LNCaP clone FGC (cell line): ENCODE results near the gene SLCO3A1.

ENCODE experiments used
- DNase-seq: peaks from one replicate; pipeline ENCODE4 v3.0.0-alpha.2; 2011; ENCODE audit warnings: low read depth
- H3K4me3 ChIP-seq: 2 replicates; pipeline ENCODE4 v1.5.1; 2011; ENCODE audit warnings: mild to moderate bottlenecking, low read depth, low read length, control low read depth
- TF ChIP-seq, protein P1 (sequence below): IDR thresholded peaks from 2 replicates; pipeline ENCODE4 v1.5.1; 2012; ENCODE audit warnings: mild to moderate bottlenecking; ENCODE audit not compliant: control insufficient read depth, insufficient read depth; ENCODE audit errors: extremely low read depth

SLCO3A1 gene

DNA sequence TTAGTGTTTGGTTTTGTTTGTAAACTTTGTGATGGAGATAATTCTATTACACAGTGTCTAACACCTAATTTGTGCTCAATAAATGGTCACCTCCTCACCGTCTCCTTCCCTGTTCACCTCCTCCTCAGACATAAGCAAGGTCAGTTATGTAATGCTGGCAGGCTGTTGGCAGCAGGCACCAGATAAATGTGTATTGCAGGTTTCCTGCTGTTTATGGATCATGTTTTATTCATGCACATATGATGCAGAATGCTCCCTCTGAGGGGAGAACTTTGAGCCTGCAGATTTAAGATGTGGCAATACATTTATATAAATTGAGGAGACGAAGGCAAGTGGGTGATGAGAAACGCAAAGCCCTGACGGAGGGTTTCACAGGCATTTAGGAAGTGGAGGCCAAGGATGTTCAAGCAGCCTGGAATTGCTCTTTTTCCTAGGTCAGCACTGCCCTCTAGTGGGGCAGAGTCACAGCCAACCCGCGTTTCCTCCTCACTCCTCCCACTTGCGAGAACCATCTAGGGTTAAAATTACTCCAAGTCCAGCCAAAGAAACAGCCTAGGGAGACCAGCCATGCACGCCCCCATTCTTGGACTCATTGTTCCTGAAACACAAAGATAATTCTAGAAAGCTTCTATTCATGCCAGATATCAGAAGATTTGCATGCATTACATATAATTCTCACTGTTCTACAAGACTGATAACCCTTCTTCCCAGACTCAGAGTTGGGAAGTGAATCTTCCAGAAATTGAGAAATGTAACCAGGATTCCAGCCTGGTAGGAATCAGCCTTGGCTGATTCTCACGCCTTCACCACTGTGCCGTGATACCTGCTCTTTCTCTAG lies 228.7 kb downstream of the SLCO3A1 start:
- DNase-seq = peak; percentile 8

DNA sequence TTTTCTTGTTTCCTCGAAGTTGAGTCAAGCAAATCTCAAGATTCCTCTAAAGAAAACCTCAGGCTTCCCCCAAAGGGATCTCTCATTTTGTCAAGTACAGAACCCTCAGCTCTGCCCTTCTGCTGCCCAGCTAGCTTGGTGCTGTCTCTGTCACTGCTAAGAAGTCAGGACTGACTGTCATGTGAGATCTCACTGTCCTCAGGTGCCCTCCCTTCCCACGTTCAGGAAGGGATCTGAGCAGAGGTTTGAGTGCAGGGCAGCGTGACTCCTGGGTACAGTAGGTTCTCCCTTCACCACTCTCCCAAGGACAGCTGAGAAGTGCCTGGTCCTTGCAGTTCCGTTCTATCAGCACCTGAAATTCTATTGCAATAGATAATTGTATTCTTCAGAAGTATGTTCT lies 229.7 kb downstream of the SLCO3A1 start:
- no peak overlapping the region for H3K4me3 ChIP-seq
- TF ChIP-seq, protein P1, sequence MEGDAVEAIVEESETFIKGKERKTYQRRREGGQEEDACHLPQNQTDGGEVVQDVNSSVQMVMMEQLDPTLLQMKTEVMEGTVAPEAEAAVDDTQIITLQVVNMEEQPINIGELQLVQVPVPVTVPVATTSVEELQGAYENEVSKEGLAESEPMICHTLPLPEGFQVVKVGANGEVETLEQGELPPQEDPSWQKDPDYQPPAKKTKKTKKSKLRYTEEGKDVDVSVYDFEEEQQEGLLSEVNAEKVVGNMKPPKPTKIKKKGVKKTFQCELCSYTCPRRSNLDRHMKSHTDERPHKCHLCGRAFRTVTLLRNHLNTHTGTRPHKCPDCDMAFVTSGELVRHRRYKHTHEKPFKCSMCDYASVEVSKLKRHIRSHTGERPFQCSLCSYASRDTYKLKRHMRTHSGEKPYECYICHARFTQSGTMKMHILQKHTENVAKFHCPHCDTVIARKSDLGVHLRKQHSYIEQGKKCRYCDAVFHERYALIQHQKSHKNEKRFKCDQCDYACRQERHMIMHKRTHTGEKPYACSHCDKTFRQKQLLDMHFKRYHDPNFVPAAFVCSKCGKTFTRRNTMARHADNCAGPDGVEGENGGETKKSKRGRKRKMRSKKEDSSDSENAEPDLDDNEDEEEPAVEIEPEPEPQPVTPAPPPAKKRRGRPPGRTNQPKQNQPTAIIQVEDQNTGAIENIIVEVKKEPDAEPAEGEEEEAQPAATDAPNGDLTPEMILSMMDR = no peak
- DNase-seq = no peak

More for the DNA sequence above, 228.7 kb downstream of the SLCO3A1 start:
- H3K4me3 ChIP-seq = no peak overlapping the region
- TF ChIP-seq, protein P1 = peak; percentile 94

DNA sequence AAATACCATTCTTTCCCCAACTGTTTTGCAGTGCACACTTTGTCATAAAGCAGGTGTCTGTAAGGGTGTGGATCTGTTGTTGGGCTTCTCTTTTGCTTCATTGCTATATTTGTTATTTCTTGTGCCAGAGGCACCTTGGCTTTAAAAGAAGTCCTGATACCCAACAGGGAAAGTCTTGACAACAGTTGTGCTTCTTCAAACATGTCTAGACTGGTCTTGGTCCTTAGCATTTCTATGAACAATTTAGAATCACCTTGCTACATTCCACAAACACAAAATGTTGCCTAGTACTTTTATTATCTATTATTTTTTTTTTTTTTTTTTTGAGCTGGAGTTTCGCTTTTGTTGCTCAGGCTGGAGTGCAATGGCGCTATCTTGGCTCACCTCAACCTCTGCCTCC lies 233.7 kb downstream of the SLCO3A1 start:
- H3K4me3 ChIP-seq = no peak overlapping the region
- no peak for DNase-seq
- TF ChIP-seq, protein P1 = no peak

DNA sequence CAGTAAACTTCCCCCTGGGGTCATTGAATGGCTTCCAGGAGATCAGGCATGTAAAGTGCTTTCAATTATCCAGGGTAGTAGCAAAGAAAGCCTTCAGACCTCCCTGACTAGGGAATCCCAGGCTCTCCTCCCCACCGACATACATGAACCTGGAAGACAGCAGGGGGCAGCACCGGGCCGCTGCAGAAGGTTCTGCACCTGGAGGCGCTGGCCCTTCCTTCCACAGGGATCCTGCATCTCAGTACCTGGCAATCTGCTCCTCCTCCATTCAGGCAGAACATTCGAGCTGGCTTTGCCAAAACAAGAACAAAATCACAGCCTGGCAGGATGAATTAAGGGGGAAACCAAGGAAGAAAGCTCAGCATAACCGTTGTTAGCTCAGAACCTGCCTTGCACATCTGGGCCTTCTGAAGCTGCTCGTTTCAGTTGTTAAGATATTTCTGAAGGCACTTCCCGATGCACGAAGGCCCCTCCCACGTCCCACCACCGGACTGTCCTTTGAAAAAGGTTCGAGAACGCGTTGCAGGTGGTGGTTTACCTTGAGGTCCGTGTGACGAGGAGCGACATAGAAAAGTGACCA lies 237.7 kb downstream of the SLCO3A1 start:
- TF ChIP-seq, protein P1 = peak; percentile 92
- peak; percentile 18 for DNase-seq
- no peak overlapping the region for H3K4me3 ChIP-seq

DNA sequence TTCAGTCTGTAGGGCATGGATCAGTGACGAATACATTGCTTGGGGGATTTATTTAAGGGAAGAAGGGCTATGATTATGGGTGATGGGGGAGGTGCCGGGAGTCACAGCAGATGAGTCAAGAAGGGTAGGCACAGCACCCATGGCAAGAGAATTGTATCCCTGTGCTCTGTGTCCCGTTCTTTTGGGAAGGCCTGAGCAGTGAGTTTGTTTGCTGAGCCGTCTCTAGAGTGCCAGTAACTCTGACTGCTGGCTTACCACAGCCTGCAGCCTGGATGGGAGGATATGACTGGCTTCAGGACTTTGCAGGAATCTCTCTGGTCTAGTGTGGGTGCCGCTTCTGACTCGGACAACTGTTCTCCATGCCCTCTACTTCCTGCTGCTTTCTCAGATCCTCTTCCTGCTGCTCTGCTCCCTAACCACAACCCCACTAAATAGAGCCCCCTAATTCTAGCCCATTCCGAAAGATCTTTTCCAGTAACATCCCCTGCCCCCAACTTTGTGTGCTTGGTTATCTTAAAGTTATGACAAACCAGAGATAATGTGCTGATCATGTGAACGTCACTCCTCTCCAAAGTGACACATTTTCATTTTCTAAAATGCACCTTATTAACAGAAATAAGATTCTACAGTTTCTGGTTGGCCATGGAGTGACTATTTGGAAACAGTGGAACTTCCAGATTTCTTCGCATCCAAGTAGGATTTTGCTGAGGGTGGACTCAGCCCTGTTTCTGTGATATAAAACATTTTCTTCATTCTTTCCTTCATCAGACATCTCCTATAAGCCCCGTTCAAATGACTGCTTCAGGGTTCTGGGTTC lies 239.0 kb downstream of the SLCO3A1 start:
- TF ChIP-seq, protein P1 = no peak
- H3K4me3 ChIP-seq = no peak overlapping the region
- no peak for DNase-seq

DNA sequence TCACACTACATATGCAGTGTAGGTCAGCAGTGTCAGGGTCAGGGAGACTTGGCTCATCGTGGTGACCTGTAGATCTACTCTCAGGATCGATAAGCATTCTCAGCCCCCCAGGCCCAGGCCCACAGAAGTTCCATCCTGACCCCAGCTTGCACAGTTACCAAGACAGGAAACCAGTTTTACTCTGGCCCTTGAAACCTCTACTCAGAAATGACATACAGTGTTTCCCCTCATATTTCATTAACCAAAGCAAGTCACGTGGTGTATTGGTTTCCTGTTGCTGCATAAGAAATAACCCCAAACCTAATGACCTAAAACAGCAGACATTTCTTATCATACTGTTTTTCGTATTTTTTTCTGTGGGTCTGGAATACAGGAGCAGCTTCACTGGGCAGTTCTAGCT lies 242.2 kb downstream of the SLCO3A1 start:
- TF ChIP-seq, protein P1 = no peak
- no peak for DNase-seq
- no peak overlapping the region for H3K4me3 ChIP-seq
